ENCODE measurements around the gene HRCT1. TPM values are rescaled to one million over a fixed set of nuclear protein-coding genes. Genes with fewer than 3 reads are reported as not detected.

HRCT1 gene
- total RNA-seq, 1 experiment from 2014 or later: not detected

DNA sequence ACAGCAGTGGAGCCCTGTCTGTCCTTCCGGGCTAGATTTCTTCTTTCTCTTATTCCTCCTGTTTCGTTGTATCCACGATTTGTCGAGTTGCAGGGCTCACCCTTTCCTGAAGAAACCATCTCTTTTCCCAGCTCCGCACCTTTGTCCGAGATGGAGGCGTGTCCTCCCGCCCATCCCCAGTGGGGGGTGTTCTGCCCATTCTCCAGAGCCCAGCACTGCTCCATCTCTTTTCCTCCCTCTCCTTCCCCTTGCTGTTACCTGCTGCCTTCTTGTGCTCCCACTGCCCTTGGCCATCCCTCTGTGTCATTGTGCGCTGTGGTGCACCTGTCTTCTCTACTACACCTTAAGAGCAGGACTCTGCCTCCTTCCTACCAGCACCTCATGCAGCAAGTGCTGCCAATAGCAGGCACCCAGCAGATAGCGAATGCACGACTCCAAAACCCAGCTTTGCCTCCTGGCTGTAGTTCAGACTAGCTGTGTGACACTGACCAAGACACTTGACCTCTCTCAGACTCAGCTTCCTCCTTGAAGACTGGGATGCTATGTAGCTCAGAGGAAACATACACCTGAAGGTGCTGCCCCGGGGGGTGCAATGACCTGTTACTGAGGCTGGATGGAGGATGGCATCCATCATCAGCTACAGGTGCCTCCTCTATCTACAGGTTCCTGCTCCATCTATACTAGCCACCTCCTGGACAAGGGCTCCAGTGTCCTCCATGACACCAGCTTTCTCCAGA, 44.7 kb upstream of the HRCT1 start:
- intact Hi-C loops (cut with micrococcal nuclease; ENCODE audit: unreplicated experiment): no loop called here
- H3K4me3 ChIP-seq (ENCODE audit: low read depth, low read length, poor library complexity, severe bottlenecking): no peak overlapping the region
- H3K27me3 ChIP-seq (replicated peaks; ENCODE audit: insufficient read depth, low read depth, low read length, poor library complexity): no peaks in the 10 kb centered on the region
- no peaks in the 10 kb centered on the region for H3K9me3 ChIP-seq (ENCODE audit: low read depth, low read length, poor library complexity, severe bottlenecking)
- no peak overlapping the region for H3K27ac ChIP-seq (ENCODE audit: low read depth, low read length, poor library complexity, severe bottlenecking)
- BruUV-seq (replicated peaks): no TSS peak
- H3K4me1 ChIP-seq (ENCODE audit: insufficient read depth, low read length, poor library complexity, severe bottlenecking): no peaks in the 10 kb centered on the region
- H3K36me3 ChIP-seq (ENCODE audit: insufficient read depth, low read length, poor library complexity, severe bottlenecking): no peaks in the 10 kb centered on the region
- ChIA-PET CTCF (no interaction called here), POLR2A (ENCODE audit: low non-redundant PET) (interaction anchor here (0.5 kb wide), 1 partner anchor 11 kb away, joined by 6 read pairs; no protein-coding TSS in a partner anchor)
- TF ChIP-seq EZH2 (IDR thresholded peaks at IDR 0.05; ENCODE audit: borderline replicate concordance, low read depth, low read length, poor library complexity, severe bottlenecking): no peak
- TF ChIP-seq, protein P1, sequence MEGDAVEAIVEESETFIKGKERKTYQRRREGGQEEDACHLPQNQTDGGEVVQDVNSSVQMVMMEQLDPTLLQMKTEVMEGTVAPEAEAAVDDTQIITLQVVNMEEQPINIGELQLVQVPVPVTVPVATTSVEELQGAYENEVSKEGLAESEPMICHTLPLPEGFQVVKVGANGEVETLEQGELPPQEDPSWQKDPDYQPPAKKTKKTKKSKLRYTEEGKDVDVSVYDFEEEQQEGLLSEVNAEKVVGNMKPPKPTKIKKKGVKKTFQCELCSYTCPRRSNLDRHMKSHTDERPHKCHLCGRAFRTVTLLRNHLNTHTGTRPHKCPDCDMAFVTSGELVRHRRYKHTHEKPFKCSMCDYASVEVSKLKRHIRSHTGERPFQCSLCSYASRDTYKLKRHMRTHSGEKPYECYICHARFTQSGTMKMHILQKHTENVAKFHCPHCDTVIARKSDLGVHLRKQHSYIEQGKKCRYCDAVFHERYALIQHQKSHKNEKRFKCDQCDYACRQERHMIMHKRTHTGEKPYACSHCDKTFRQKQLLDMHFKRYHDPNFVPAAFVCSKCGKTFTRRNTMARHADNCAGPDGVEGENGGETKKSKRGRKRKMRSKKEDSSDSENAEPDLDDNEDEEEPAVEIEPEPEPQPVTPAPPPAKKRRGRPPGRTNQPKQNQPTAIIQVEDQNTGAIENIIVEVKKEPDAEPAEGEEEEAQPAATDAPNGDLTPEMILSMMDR (conservative IDR thresholded peaks at IDR 0.05; ENCODE audit: low read depth, low read length): no peak
- no peak for DNase-seq (ENCODE audit: low spot score)

DNA sequence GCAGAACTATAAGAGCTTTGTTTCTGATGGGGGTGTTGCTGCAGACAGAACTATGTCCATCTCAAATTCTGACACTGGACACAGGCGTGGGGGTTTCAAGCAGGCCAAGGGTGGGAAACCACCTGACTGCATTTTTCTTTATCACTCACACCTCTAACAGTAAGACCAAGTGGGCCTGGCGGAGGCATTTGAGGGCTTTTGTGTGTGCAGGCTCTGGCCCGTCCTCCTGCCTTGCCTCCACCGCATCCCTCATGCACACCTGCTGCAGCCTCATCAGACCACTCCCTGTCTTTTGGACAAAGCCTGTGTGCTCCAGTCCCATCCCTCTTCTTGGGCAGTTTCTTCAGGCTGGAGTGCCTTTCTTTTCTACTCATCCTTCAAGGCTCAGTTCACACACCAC, 43.7 kb upstream of the HRCT1 start:
- CTCF ChIA-PET: no interaction called here
- Histone ChIP-seq H3K36me3 (ENCODE audit: insufficient read depth, low read length, poor library complexity, severe bottlenecking) (no peaks in the 10 kb centered on the region), H3K4me3 (ENCODE audit: low read depth, low read length, poor library complexity, severe bottlenecking) (no peak overlapping the region), H3K27me3 (replicated peaks; ENCODE audit: insufficient read depth, low read depth, low read length, poor library complexity) (no peaks in the 10 kb centered on the region), H3K9me3 (ENCODE audit: low read depth, low read length, poor library complexity, severe bottlenecking) (no peaks in the 10 kb centered on the region), H3K27ac (ENCODE audit: low read depth, low read length, poor library complexity, severe bottlenecking) (no peak overlapping the region), H3K4me1 (ENCODE audit: insufficient read depth, low read length, poor library complexity, severe bottlenecking) (no peaks in the 10 kb centered on the region)
- BruUV-seq (replicated peaks): no TSS peak
- TF ChIP-seq, protein P1 (conservative IDR thresholded peaks at IDR 0.05; ENCODE audit: low read depth, low read length): no peak
- TF ChIP-seq EZH2 (IDR thresholded peaks at IDR 0.05; ENCODE audit: borderline replicate concordance, low read depth, low read length, poor library complexity, severe bottlenecking): no peak
- POLR2A ChIA-PET (ENCODE audit: low non-redundant PET): no interaction called here
- DNase-seq (ENCODE audit: low spot score): no peak
- intact Hi-C loops (cut with micrococcal nuclease; ENCODE audit: unreplicated experiment): no loop called here

DNA sequence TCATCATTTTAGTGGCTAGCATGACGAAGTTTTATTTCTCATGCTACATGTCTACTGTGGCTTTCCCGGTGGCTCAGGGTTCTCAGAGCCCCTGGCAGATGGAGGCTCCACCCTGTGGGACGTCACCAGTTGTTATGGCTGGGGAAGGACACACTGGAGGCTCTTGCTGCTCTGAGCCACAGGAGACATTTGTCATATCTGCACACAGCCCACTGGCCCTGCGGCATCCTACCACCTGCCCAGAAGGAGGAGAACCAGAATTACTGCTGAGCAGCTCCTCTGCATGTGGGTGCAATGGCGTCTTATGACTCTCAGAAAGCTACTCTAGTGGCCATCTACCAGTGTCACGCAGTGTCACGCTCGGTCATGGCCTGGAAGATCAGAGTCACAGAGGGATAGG, 42.4 kb upstream of the HRCT1 start:
- no peaks in the 10 kb centered on the region for H3K27me3 ChIP-seq (replicated peaks; ENCODE audit: insufficient read depth, low read depth, low read length, poor library complexity)
- H3K4me3 ChIP-seq (ENCODE audit: low read depth, low read length, poor library complexity, severe bottlenecking): no peak overlapping the region
- H3K9me3 ChIP-seq (ENCODE audit: low read depth, low read length, poor library complexity, severe bottlenecking): no peaks in the 10 kb centered on the region
- H3K27ac ChIP-seq (ENCODE audit: low read depth, low read length, poor library complexity, severe bottlenecking): no peak overlapping the region
- TF ChIP-seq, protein P1 (conservative IDR thresholded peaks at IDR 0.05; ENCODE audit: low read depth, low read length): no peak
- TF ChIP-seq EZH2 (IDR thresholded peaks at IDR 0.05; ENCODE audit: borderline replicate concordance, low read depth, low read length, poor library complexity, severe bottlenecking): no peak
- intact Hi-C loops (cut with micrococcal nuclease; ENCODE audit: unreplicated experiment): no loop called here
- DNase-seq (ENCODE audit: low spot score): no peak
- ChIA-PET POLR2A (ENCODE audit: low non-redundant PET) (no interaction called here), CTCF (no interaction called here)
- H3K36me3 ChIP-seq (ENCODE audit: insufficient read depth, low read length, poor library complexity, severe bottlenecking): no peaks in the 10 kb centered on the region
- BruUV-seq (replicated peaks): no TSS peak
- peaks cover 2% of the 10 kb centered on the region for H3K4me1 ChIP-seq (ENCODE audit: insufficient read depth, low read length, poor library complexity, severe bottlenecking)
